Mesodermal cell (in vitro differentiated cells): ENCODE measurements around the gene NTSR2.

Experiments
- H3K27ac ChIP-seq: 2 replicates; pipeline ENCODE4 v1.7.0; 2013; ENCODE audit warnings: mild to moderate bottlenecking, low read depth, low read length, moderate library complexity; ENCODE audit not compliant: severe bottlenecking
- H3K36me3 ChIP-seq: 2 replicates; pipeline ENCODE4 v1.7.1; 2013; ENCODE audit warnings: mild to moderate bottlenecking, low read length, moderate library complexity; ENCODE audit not compliant: control insufficient read depth, insufficient read depth
- H3K4me1 ChIP-seq: one replicate; pipeline ENCODE4 v1.7.1; 2013; ENCODE audit warnings: mild to moderate bottlenecking, low read length; ENCODE audit not compliant: insufficient read depth, control insufficient read depth, poor library complexity, severe bottlenecking
- H3K4me3 ChIP-seq: 2 replicates; pipeline ENCODE4 v1.7.0; 2013; ENCODE audit warnings: low read length, control low read depth, mild to moderate bottlenecking; ENCODE audit not compliant: insufficient read depth, poor library complexity, severe bottlenecking; ENCODE audit errors: extremely low read depth
- H3K9me3 ChIP-seq: 2 replicates; pipeline ENCODE4 v1.7.1; 2013; ENCODE audit warnings: mild to moderate bottlenecking, low read length, moderate library complexity; ENCODE audit not compliant: control insufficient read depth
- WGBS, 2 experiments: methylation state at CpG; one replicate each; pipeline ENCODE4 v1.1.5; 2013; ENCODE audit warnings: missing lambda C conversion rate in 2 of 2; ENCODE audit not compliant: insufficient coverage in 2 of 2; 5-methylcytosine and 5-hydroxymethylcytosine counted together

NTSR2 gene

GRCh38 chr2:11710632-11711353 lies 40.8 kb upstream of the NTSR2 start:
- 92 to 100% methylated on average over 1 to 2 of the region's 3 CpGs for WGBS, 2 experiments
- Histone ChIP-seq H3K9me3 (no peaks in the 10 kb centered on the region), H3K27ac (no peak overlapping the region), H3K4me3 (no peak overlapping the region), H3K4me1 (no peaks in the 10 kb centered on the region), H3K36me3 (no peaks in the 10 kb centered on the region)

- Histone ChIP-seq H3K9me3 (peaks cover 3% of the 10 kb centered on the region), H3K4me3 (no peak overlapping the region), H3K36me3 (no peaks in the 10 kb centered on the region), H3K27ac (no peak overlapping the region), H3K4me1 (no peaks in the 10 kb centered on the region)
- WGBS, 2 experiments = 89% methylated on average over 1 to 2 of the region's 3 CpGs
These were observed 40.2 kb upstream of the NTSR2 start for GRCh38 chr2:11710210-11710609.

GRCh38 chr2:11709293-11709692 lies 39.3 kb upstream of the NTSR2 start:
- Histone ChIP-seq H3K36me3 (no peaks in the 10 kb centered on the region), H3K27ac (no peak overlapping the region), H3K4me3 (no peak overlapping the region), H3K9me3 (peaks cover 3% of the 10 kb centered on the region), H3K4me1 (no peaks in the 10 kb centered on the region)
- WGBS, 2 experiments = 92 to 100% methylated on average over 8 of the region's 8 CpGs

- Histone ChIP-seq H3K36me3 (no peaks in the 10 kb centered on the region), H3K4me3 (no peak overlapping the region), H3K27ac (no peak overlapping the region), H3K4me1 (no peaks in the 10 kb centered on the region), H3K9me3 (peaks cover 3% of the 10 kb centered on the region)
- 85 to 98% methylated on average over 2 to 3 of the region's 3 CpGs for WGBS, 2 experiments
These were observed 38.1 kb upstream of the NTSR2 start for GRCh38 chr2:11708106-11708505.

- no peaks in the 10 kb centered on the region for H3K36me3 ChIP-seq
- peaks cover 3% of the 10 kb centered on the region for H3K9me3 ChIP-seq
- H3K4me3 ChIP-seq = no peak overlapping the region
- H3K27ac ChIP-seq = no peak overlapping the region
- 90 to 100% methylated on average over 1 to 3 of the region's 3 CpGs for WGBS, 2 experiments
- no peaks in the 10 kb centered on the region for H3K4me1 ChIP-seq
These were observed 35.7 kb upstream of the NTSR2 start for GRCh38 chr2:11705711-11706110.

GRCh38 chr2:11705063-11705462 lies 35.1 kb upstream of the NTSR2 start:
- Histone ChIP-seq H3K9me3 (peaks cover 3% of the 10 kb centered on the region), H3K4me1 (no peaks in the 10 kb centered on the region), H3K4me3 (no peak overlapping the region), H3K27ac (no peak overlapping the region), H3K36me3 (no peaks in the 10 kb centered on the region)
- WGBS, 2 experiments = 83 to 95% methylated on average over 4 of the region's 4 CpGs

GRCh38 chr2:11703700-11704099 lies 33.7 kb upstream of the NTSR2 start:
- Histone ChIP-seq H3K4me1 (peaks cover 2% of the 10 kb centered on the region), H3K36me3 (no peaks in the 10 kb centered on the region), H3K9me3 (peaks cover 3% of the 10 kb centered on the region), H3K27ac (no peak overlapping the region), H3K4me3 (no peak overlapping the region)
- 63 to 83% methylated on average over 1 of the region's 1 CpG for WGBS, 2 experiments

- WGBS, 2 experiments = 100% methylated on average over 1 of the region's 2 CpGs
- Histone ChIP-seq H3K36me3 (no peaks in the 10 kb centered on the region), H3K9me3 (peaks cover 3% of the 10 kb centered on the region), H3K4me1 (peaks cover 9% of the 10 kb centered on the region), H3K4me3 (no peak overlapping the region), H3K27ac (no peak overlapping the region)
These were observed 33.0 kb upstream of the NTSR2 start for GRCh38 chr2:11702946-11703345.

GRCh38 chr2:11701751-11702301 lies 31.8 kb upstream of the NTSR2 start:
- H3K9me3 ChIP-seq = peaks cover 3% of the 10 kb centered on the region
- H3K4me3 ChIP-seq = no peak overlapping the region
- 80 to 83% methylated on average over 12 to 14 of the region's 14 CpGs for WGBS, 2 experiments
- H3K27ac ChIP-seq = no peak overlapping the region
- peaks cover 20% of the 10 kb centered on the region for H3K4me1 ChIP-seq
- H3K36me3 ChIP-seq = no peaks in the 10 kb centered on the region

- Histone ChIP-seq H3K4me1 (peaks cover 26% of the 10 kb centered on the region), H3K9me3 (peaks cover 3% of the 10 kb centered on the region), H3K36me3 (no peaks in the 10 kb centered on the region), H3K27ac (no peak overlapping the region), H3K4me3 (no peak overlapping the region)
- WGBS, 2 experiments = 92 to 100% methylated on average over 1 to 5 of the region's 5 CpGs
These were observed 31.2 kb upstream of the NTSR2 start for GRCh38 chr2:11701206-11701605.
